IMR-90 (cell line): Measurements from ENCODE around the gene GLCCI1. TPM values are rescaled to one million over a fixed set of nuclear protein-coding genes. Genes with fewer than 3 reads are reported as not detected.

Experiments used
- ATAC-seq: fragments of 200-7000 bp; cut with Tn5 transposase; 2 replicates; pipeline ENCODE4 v1.9.1; 2020; ENCODE audit warnings: low read depth, mild to moderate bottlenecking, moderate library complexity
- BruUV-seq: library from RNA; stranded (reverse); fragments of 400-500 nt; replicated peaks from 2 replicates; lab custom pipeline; 2021; lab: Mats Ljungman, UMichigan
- CTCF ChIA-PET: fragments of 300-600 bp; formaldehyde crosslinking; extraction: SDS; loops from one replicate; lab custom pipeline; 2021; ENCODE audit warnings: antibody characterized with exemption; lab: Yijun Ruan, JAX
- POLR2A ChIA-PET: fragments of 300-600 bp; sonication (Branson Sonifier 250); formaldehyde crosslinking; loops from one replicate; lab custom pipeline; 2022; ENCODE audit warnings: antibody characterized with exemption; ENCODE audit not compliant: unreplicated experiment; lab: Charles Lee
- DNase-seq: peaks from one replicate; pipeline ENCODE4 v3.0.0; 2013
- H2AFZ ChIP-seq: replicated peaks from 2 replicates; pipeline ENCODE3; 2013; ENCODE audit warnings: low read length, mild to moderate bottlenecking; ENCODE audit not compliant: poor library complexity
- H2AK5ac ChIP-seq: 2 replicates; pipeline ENCODE4 v1.6.1; 2013; ENCODE audit warnings: low read depth, low read length, inconsistent platforms
- H2AK9ac ChIP-seq: replicated peaks from 2 replicates; pipeline ENCODE3; 2013; ENCODE audit warnings: mild to moderate bottlenecking, low read depth, low read length, moderate library complexity; ENCODE audit not compliant: poor library complexity
- H2BK120ac ChIP-seq: 2 replicates; pipeline ENCODE4 v1.6.1; 2013; ENCODE audit warnings: low read depth, low read length, inconsistent platforms
- H2BK15ac ChIP-seq: 3 replicates; pipeline ENCODE4 v1.6.1; 2013; ENCODE audit warnings: low read depth, low read length, inconsistent platforms
- H2BK20ac ChIP-seq: 2 replicates; pipeline ENCODE4 v1.6.1; 2013; ENCODE audit warnings: low read depth, mild to moderate bottlenecking, inconsistent platforms, low read length, moderate library complexity
- H2BK5ac ChIP-seq: 2 replicates; pipeline ENCODE4 v1.6.1; 2013; ENCODE audit warnings: mild to moderate bottlenecking, low read depth, low read length, inconsistent platforms; ENCODE audit not compliant: poor library complexity, severe bottlenecking
- H3K14ac ChIP-seq: replicated peaks from 2 replicates; pipeline ENCODE4 v1.6.1; 2013; ENCODE audit warnings: low read depth, low read length, inconsistent platforms
- H3K18ac ChIP-seq: 2 replicates; pipeline ENCODE4 v1.6.1; 2013; ENCODE audit warnings: low read depth, low read length, control low read depth
- H3K23ac ChIP-seq: 2 replicates; pipeline ENCODE4 v1.6.1; 2013; ENCODE audit warnings: low read depth, low read length, inconsistent platforms
- H3K27ac ChIP-seq: 2 replicates; pipeline ENCODE4 v1.5.1; 2013; ENCODE audit warnings: mild to moderate bottlenecking, control low read depth, low read length; ENCODE audit not compliant: insufficient read depth
- H3K27me3 ChIP-seq: 2 replicates; pipeline ENCODE4 v1.6.1; 2013; ENCODE audit warnings: low read length; ENCODE audit not compliant: control insufficient read depth, insufficient read depth
- H3K36me3 ChIP-seq: 2 replicates; pipeline ENCODE4 v1.6.1; 2013; ENCODE audit warnings: low read length, mixed read lengths; ENCODE audit not compliant: control insufficient read depth, insufficient read depth
- H3K4ac ChIP-seq: 2 replicates; pipeline ENCODE4 v1.6.1; 2013; ENCODE audit warnings: low read depth, low read length, inconsistent platforms
- H3K4me1 ChIP-seq: 2 replicates; pipeline ENCODE4 v1.6.1; 2013; ENCODE audit warnings: low read length, mixed read lengths; ENCODE audit not compliant: control insufficient read depth, insufficient read depth
- H3K4me2 ChIP-seq: 2 replicates; pipeline ENCODE4 v1.6.1; 2013; ENCODE audit warnings: low read depth, mild to moderate bottlenecking, control low read depth, low read length, moderate library complexity
- H3K4me3 ChIP-seq: 2 replicates; pipeline ENCODE4 v1.5.1; 2013; ENCODE audit warnings: low read depth, mild to moderate bottlenecking, control low read depth, low read length, moderate library complexity; ENCODE audit not compliant: insufficient read depth
- H3K56ac ChIP-seq: 2 replicates; pipeline ENCODE4 v1.6.1; 2013; ENCODE audit warnings: low read length, inconsistent platforms; ENCODE audit not compliant: insufficient read depth; ENCODE audit errors: extremely low read depth
- H3K79me1 ChIP-seq, 2 experiments: 2 replicates each; pipeline ENCODE4 v1.6.1; 2013; ENCODE audit warnings: low read length in 2 of 2, inconsistent platforms in 1 of 2, low read depth in 1 of 2
- H3K9ac ChIP-seq: 2 replicates; pipeline ENCODE4 v1.6.1; 2013; ENCODE audit warnings: low read depth, low read length, control low read depth
- H3K9me1 ChIP-seq: 2 replicates; pipeline ENCODE4 v1.6.1; 2013; ENCODE audit warnings: low read length, inconsistent platforms; ENCODE audit not compliant: insufficient read depth
- H3K9me3 ChIP-seq: 2 replicates; pipeline ENCODE4 v1.6.1; 2013; ENCODE audit warnings: low read length; ENCODE audit not compliant: control insufficient read depth, insufficient read depth
- H4K20me1 ChIP-seq: 2 replicates; pipeline ENCODE4 v1.6.1; 2013; ENCODE audit warnings: low read length, inconsistent platforms; ENCODE audit not compliant: insufficient read depth
- H4K5ac ChIP-seq: 2 replicates; pipeline ENCODE4 v1.6.1; 2013; ENCODE audit warnings: mild to moderate bottlenecking, low read depth, low read length, control low read depth
- H4K8ac ChIP-seq, 2 experiments: 2 replicates each; pipeline ENCODE4 v1.6.1; 2013; ENCODE audit warnings: low read depth in 2 of 2, low read length in 2 of 2, control low read depth in 1 of 2, inconsistent platforms in 1 of 2
- H4K91ac ChIP-seq: 2 replicates; pipeline ENCODE4 v1.6.1; 2013; ENCODE audit warnings: low read depth, low read length, inconsistent platforms; ENCODE audit not compliant: insufficient read depth
- BHLHE40 ChIP-seq: fragments of 150-350 bp; IDR thresholded peaks from 2 replicates; pipeline ENCODE4 v1.6.1; 2016; ENCODE audit warnings: mild to moderate bottlenecking, low read depth, low read length
- CTCF ChIP-seq: conservative IDR thresholded peaks from 2 replicates; pipeline ENCODE4 v1.5.1; 2012; ENCODE audit warnings: mild to moderate bottlenecking, low read depth, low read length, improper control_type of control experiment
- ELK1 ChIP-seq: fragments of 150-350 bp; IDR thresholded peaks from 2 replicates; pipeline ENCODE4 v1.6.1; 2016; ENCODE audit warnings: low read depth, mild to moderate bottlenecking, low read length, moderate library complexity, borderline replicate concordance
- FOS ChIP-seq: fragments of 150-350 bp; IDR thresholded peaks from 2 replicates; pipeline ENCODE4 v1.6.1; 2016; ENCODE audit warnings: low read depth, low read length
- MAFK ChIP-seq: IDR thresholded peaks from 2 replicates; pipeline ENCODE4 v1.6.1; 2012; ENCODE audit warnings: low read depth, low read length, improper control_type of control experiment
- MAZ ChIP-seq: IDR thresholded peaks from 2 replicates; pipeline ENCODE4 v1.6.1; 2012; ENCODE audit warnings: low read depth, mild to moderate bottlenecking, low read length, improper control_type of control experiment, moderate library complexity, borderline replicate concordance
- MXI1 ChIP-seq: IDR thresholded peaks from 2 replicates; pipeline ENCODE4 v1.6.1; 2012; ENCODE audit warnings: low read depth, mild to moderate bottlenecking, low read length, moderate library complexity, borderline replicate concordance
- POLR2A ChIP-seq: IDR thresholded peaks from 2 replicates; pipeline ENCODE4 v1.6.1; 2012; ENCODE audit warnings: mild to moderate bottlenecking, low read depth, low read length
- RAD21 ChIP-seq: IDR thresholded peaks from 2 replicates; pipeline ENCODE4 v1.6.1; 2012; ENCODE audit warnings: low read length, improper control_type of control experiment
- RCOR1 ChIP-seq: IDR thresholded peaks from 2 replicates; pipeline ENCODE4 v1.6.1; 2012; ENCODE audit warnings: mild to moderate bottlenecking, low read length, improper control_type of control experiment; ENCODE audit not compliant: insufficient replicate concordance
- RFX5 ChIP-seq: IDR thresholded peaks from 2 replicates; pipeline ENCODE4 v1.8.0; 2012; ENCODE audit warnings: low read depth, mild to moderate bottlenecking, low read length, moderate library complexity
- SMC3 ChIP-seq: fragments of 150-350 bp; IDR thresholded peaks from 2 replicates; pipeline ENCODE4 v1.6.1; 2016; ENCODE audit warnings: low read depth, mild to moderate bottlenecking, antibody characterized with exemption, low read length, moderate library complexity
- USF2 ChIP-seq: fragments of 150-350 bp; IDR thresholded peaks from 2 replicates; pipeline ENCODE4 v1.6.1; 2017; ENCODE audit warnings: mild to moderate bottlenecking, antibody characterized with exemption, low read length, low read depth
- WGBS, 2 experiments: methylation state at CpG; one replicate each; pipeline versions ENCODE4 v1.1.5 to v1.1.7; 2013; ENCODE audit warnings: missing lambda C conversion rate in 2 of 2; ENCODE audit not compliant: insufficient read length in 1 of 2; ENCODE audit errors: extremely low coverage in 2 of 2; 5-methylcytosine and 5-hydroxymethylcytosine counted together
- dilution Hi-C: fragments of 300-500 bp; cut with HindIII; formaldehyde crosslinking; loops from one replicate; pipeline ENCODE4 v1.14.3; 2018; ENCODE audit warnings: low sequenced_read_pairs; ENCODE audit not compliant: unreplicated experiment
- in situ Hi-C: fragments of 300-500 bp; cut with MboI; formaldehyde crosslinking; loops from 3 replicates; pipeline ENCODE4 v1.14.3; 2019; ENCODE audit warnings: low sequenced_read_pairs, inconsistent platforms, mixed read lengths
- intact Hi-C: fragments of 100-400 bp; cut with micrococcal nuclease; formaldehyde crosslinking; loops from 2 replicates; pipeline ENCODE4 v1.10.0; 2022
- polyA plus RNA-seq, 3 experiments: library from polyadenylated mRNA; depleted of rRNA; stranded (reverse); fragments of >200 nt; gene quantifications; 2 replicates each; pipeline ENCODE4 v1.2.3, GENCODE V29; 2012; ENCODE audit warnings: low replicate concordance in 1 of 3
- total RNA-seq: library from RNA; depleted of rRNA; stranded (reverse); fragments of >200 nt; gene quantifications from 2 replicates; pipeline ENCODE4 v1.2.3, GENCODE V29; 2012

GLCCI1 gene
- total and polyA plus RNA-seq, 2 of the 4 experiments (the other 2 are of a cell fraction), result 4.1 to 6.2 TPM

GRCh38 chr7:8109196-8110022 lies 140.8 kb downstream of the GLCCI1 start:
- Histone ChIP-seq H4K5ac (no peak overlapping the region), H3K27ac (no peak overlapping the region), H3K18ac (no peak overlapping the region), H3K27me3 (no peaks in the 10 kb centered on the region), H4K8ac (no peak overlapping the region), H3K36me3 (no peaks in the 10 kb centered on the region), H3K23ac (no peak overlapping the region), H3K4ac (no peak overlapping the region), H2BK20ac (no peak overlapping the region), H2BK15ac (no peak overlapping the region), H3K56ac (no peak overlapping the region), H2AK5ac (no peak overlapping the region), H3K4me1 (no peaks in the 10 kb centered on the region; the same call in 1 of the 2 replicates), H2BK5ac (no peak overlapping the region), H3K9me3 (no peaks in the 10 kb centered on the region), H3K9me1 (no peaks in the 10 kb centered on the region), H2AFZ (no peak overlapping the region), H3K14ac (no peak overlapping the region), H3K9ac (no peak overlapping the region), H3K4me3 (no peak overlapping the region), H4K91ac (no peak overlapping the region), H3K79me1 (no peaks in the 10 kb centered on the region), H3K4me2 (no peak overlapping the region), H4K20me1 (no peaks in the 10 kb centered on the region), H2AK9ac (no peak overlapping the region), H2BK120ac (no peak overlapping the region)
- dilution Hi-C loops (no loop called here), intact Hi-C loops (no loop called here), in situ Hi-C loops (no loop called here)
- ATAC-seq (peak; percentile 80), DNase-seq (peak; percentile 52)
- no TSS peak for BruUV-seq
- ChIA-PET CTCF (interaction anchor here (0.5 kb wide), 1 partner anchor 524 kb away, joined by 3 read pairs; no protein-coding TSS in a partner anchor), POLR2A (no interaction called here)
- no CpG with 5 or more reads among the region's 4 CpGs for WGBS, 2 experiments
- TF ChIP-seq RAD21, result no peak
- TF ChIP-seq RCOR1, result no peak
- TF ChIP-seq MAZ, result no peak
- TF ChIP-seq POLR2A, result no peak
- TF ChIP-seq RFX5, result no peak
- TF ChIP-seq CTCF, result no peak
- TF ChIP-seq USF2, result no peak
- TF ChIP-seq ELK1, result no peak
- no peak for TF ChIP-seq MXI1
- TF ChIP-seq SMC3, result no peak
- TF ChIP-seq MAFK, result no peak
- no peak for TF ChIP-seq FOS
- no peak for TF ChIP-seq BHLHE40
